Mucosa of rectum (tissue), 2 donors: Measurements from ENCODE around the gene SPACA7.

Experiments
- H3K27ac ChIP-seq, 2 donors: one replicate each; pipeline ENCODE4 v1.7.0; 2013; ENCODE audit warnings: inconsistent platforms in 2 of 2, low read depth in 2 of 2, low read length in 2 of 2
- H3K27me3 ChIP-seq, 2 donors: one replicate each; pipeline ENCODE4 v1.7.0; 2013; ENCODE audit warnings: low read length in 2 of 2; ENCODE audit not compliant: control insufficient read depth in 2 of 2, insufficient read depth in 2 of 2
- H3K36me3 ChIP-seq, 2 donors: one replicate each; pipeline ENCODE4 v1.7.0; 2013; ENCODE audit warnings: low read length in 2 of 2; ENCODE audit not compliant: control insufficient read depth in 2 of 2, insufficient read depth in 2 of 2
- H3K4me1 ChIP-seq, 2 donors: one replicate each; pipeline ENCODE4 v1.7.0; 2013; ENCODE audit warnings: low read length in 2 of 2, mild to moderate bottlenecking in 1 of 2; ENCODE audit not compliant: control insufficient read depth in 2 of 2, insufficient read depth in 2 of 2
- H3K4me3 ChIP-seq, 2 donors: one replicate each; pipeline ENCODE4 v1.7.0; 2013; ENCODE audit warnings: low read length in 2 of 2
- H3K9ac ChIP-seq, 2 donors: one replicate each; pipeline ENCODE4 v1.7.0; 2013; ENCODE audit warnings: low read length in 2 of 2, low read depth in 1 of 2, mild to moderate bottlenecking in 1 of 2
- H3K9me3 ChIP-seq, 2 donors: one replicate each; pipeline ENCODE4 v1.7.0; 2013; ENCODE audit warnings: low read length in 2 of 2; ENCODE audit not compliant: control insufficient read depth in 2 of 2
- donor health status: healthy.
- donor health status: Normal muscosa, but diverticular disease.

SPACA7 gene

GRCh38 chr13:112464720-112465119 lies 88.6 kb downstream of the SPACA7 start:
- no peaks in the 10 kb centered on the region for H3K27me3 ChIP-seq
- no peaks in the 10 kb centered on the region for H3K4me1 ChIP-seq
- H3K9ac ChIP-seq: no peak overlapping the region
- no peaks in the 10 kb centered on the region for H3K36me3 ChIP-seq
- no peak overlapping the region for H3K4me3 ChIP-seq
- no peaks in the 10 kb centered on the region for H3K9me3 ChIP-seq
- H3K27ac ChIP-seq: no peak overlapping the region

- no peak overlapping the region for H3K9ac ChIP-seq
- no peak overlapping the region for H3K27ac ChIP-seq
- H3K27me3 ChIP-seq: no peaks in the 10 kb centered on the region
- H3K4me3 ChIP-seq: no peak overlapping the region
- H3K4me1 ChIP-seq: no peaks in the 10 kb centered on the region
- no peaks in the 10 kb centered on the region for H3K36me3 ChIP-seq
- no peaks in the 10 kb centered on the region for H3K9me3 ChIP-seq
Observed at GRCh38 chr13:112465251-112466131, 89.3 kb downstream of the SPACA7 start.

- no peaks in the 10 kb centered on the region for H3K9me3 ChIP-seq
- H3K27ac ChIP-seq: no peak overlapping the region
- H3K4me1 ChIP-seq: no peaks in the 10 kb centered on the region
- H3K27me3 ChIP-seq: no peaks in the 10 kb centered on the region
- H3K36me3 ChIP-seq: no peaks in the 10 kb centered on the region
- H3K4me3 ChIP-seq: no peak overlapping the region
- no peak overlapping the region for H3K9ac ChIP-seq
Observed at GRCh38 chr13:112466132-112467058, 90.2 kb downstream of the SPACA7 start.

GRCh38 chr13:112467236-112467635 lies 91.1 kb downstream of the SPACA7 start:
- Histone ChIP-seq H3K9ac (no peak overlapping the region), H3K4me3 (no peak overlapping the region), H3K27ac (no peak overlapping the region), H3K27me3 (no peaks in the 10 kb centered on the region), H3K4me1 (no peaks in the 10 kb centered on the region), H3K36me3 (no peaks in the 10 kb centered on the region), H3K9me3 (no peaks in the 10 kb centered on the region)

- Histone ChIP-seq H3K9me3 (no peaks in the 10 kb centered on the region), H3K4me3 (no peak overlapping the region), H3K27ac (no peak overlapping the region), H3K4me1 (no peaks in the 10 kb centered on the region), H3K27me3 (no peaks in the 10 kb centered on the region), H3K36me3 (no peaks in the 10 kb centered on the region), H3K9ac (no peak overlapping the region)
Observed at GRCh38 chr13:112468069-112468468, 91.9 kb downstream of the SPACA7 start.

GRCh38 chr13:112469071-112469745 lies 93.1 kb downstream of the SPACA7 start:
- no peaks in the 10 kb centered on the region for H3K4me1 ChIP-seq
- no peak overlapping the region for H3K4me3 ChIP-seq
- no peak overlapping the region for H3K27ac ChIP-seq
- H3K9me3 ChIP-seq: no peaks in the 10 kb centered on the region
- no peak overlapping the region for H3K9ac ChIP-seq
- no peaks in the 10 kb centered on the region for H3K27me3 ChIP-seq
- H3K36me3 ChIP-seq: no peaks in the 10 kb centered on the region

- Histone ChIP-seq H3K27me3 (no peaks in the 10 kb centered on the region), H3K4me1 (no peaks in the 10 kb centered on the region), H3K36me3 (no peaks in the 10 kb centered on the region), H3K9me3 (no peaks in the 10 kb centered on the region), H3K9ac (no peak overlapping the region), H3K4me3 (no peak overlapping the region), H3K27ac (no peak overlapping the region)
Observed at GRCh38 chr13:112473818-112474217, 97.7 kb downstream of the SPACA7 start.

GRCh38 chr13:112474869-112475268 lies 98.7 kb downstream of the SPACA7 start:
- Histone ChIP-seq H3K4me1 (no peaks in the 10 kb centered on the region), H3K36me3 (no peaks in the 10 kb centered on the region), H3K9ac (no peak overlapping the region), H3K4me3 (no peak overlapping the region), H3K27ac (no peak overlapping the region), H3K27me3 (no peaks in the 10 kb centered on the region), H3K9me3 (no peaks in the 10 kb centered on the region)

- H3K9me3 ChIP-seq: no peaks in the 10 kb centered on the region
- no peak overlapping the region for H3K9ac ChIP-seq
- no peaks in the 10 kb centered on the region for H3K27me3 ChIP-seq
- H3K4me3 ChIP-seq: no peak overlapping the region
- no peaks in the 10 kb centered on the region for H3K36me3 ChIP-seq
- no peak overlapping the region for H3K27ac ChIP-seq
- H3K4me1 ChIP-seq: no peaks in the 10 kb centered on the region
Observed at GRCh38 chr13:112475889-112476288, 99.7 kb downstream of the SPACA7 start.
